GM18951 (cell line): ENCODE results near the gene PDK1.
"Not testable (repeated sequence)": the region's sequence is repeated elsewhere in the genome, so short reads cannot be mapped to it uniquely, and the experiment has no call there.

Experiments used
- POLR2A ChIP-seq: IDR thresholded peaks from 4 replicates; pipeline ENCODE4 v1.6.1; 2011; ENCODE audit warnings: mild to moderate bottlenecking; ENCODE audit not compliant: insufficient read length, insufficient read depth; ENCODE audit errors: extremely low read depth
- in situ Hi-C: fragments of 300-500 bp; cut with MboI; formaldehyde crosslinking; loops from one replicate; pipeline ENCODE4 v1.12.0; 2022; ENCODE audit warnings: low sequenced_read_pairs, mixed read lengths, inconsistent platforms; ENCODE audit not compliant: unreplicated experiment

PDK1 gene

GRCh38 chr2:172562298-172562697 is 6.4 kb downstream of the PDK1 start:
- in situ Hi-C loops: no loop called here
- TF ChIP-seq POLR2A: no peak

DNA sequence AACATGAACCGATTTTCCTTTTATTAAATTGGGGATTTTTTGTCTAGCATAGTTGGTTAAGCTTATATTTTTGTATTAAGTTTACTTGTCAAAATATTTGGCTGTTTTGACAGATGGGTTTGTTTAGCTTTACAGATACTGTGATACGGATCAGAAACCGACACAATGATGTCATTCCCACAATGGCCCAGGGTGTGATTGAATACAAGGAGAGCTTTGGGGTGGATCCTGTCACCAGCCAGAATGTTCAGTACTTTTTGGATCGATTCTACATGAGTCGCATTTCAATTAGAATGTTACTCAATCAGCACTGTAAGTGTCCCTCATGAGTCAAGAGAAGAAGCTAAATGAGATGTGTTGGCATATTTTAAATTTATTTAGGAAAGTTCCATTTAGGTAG is 8.5 kb downstream of the PDK1 start:
- no peak for TF ChIP-seq POLR2A
- in situ Hi-C loops: no loop called here

- in situ Hi-C loops: no loop called here
Measured at GRCh38 chr2:172571245-172571644, 15.4 kb downstream of the PDK1 start.

GRCh38 chr2:172572981-172573380 is 17.1 kb downstream of the PDK1 start:
- in situ Hi-C loops: no loop called here
- TF ChIP-seq POLR2A: no peak

More at GRCh38 chr2:172571245-172571644, 15.4 kb downstream of the PDK1 start:
- TF ChIP-seq POLR2A: no peak

GRCh38 chr2:172574965-172575364 is 19.1 kb downstream of the PDK1 start:
- TF ChIP-seq POLR2A: no peak
- in situ Hi-C loops: no loop called here

DNA sequence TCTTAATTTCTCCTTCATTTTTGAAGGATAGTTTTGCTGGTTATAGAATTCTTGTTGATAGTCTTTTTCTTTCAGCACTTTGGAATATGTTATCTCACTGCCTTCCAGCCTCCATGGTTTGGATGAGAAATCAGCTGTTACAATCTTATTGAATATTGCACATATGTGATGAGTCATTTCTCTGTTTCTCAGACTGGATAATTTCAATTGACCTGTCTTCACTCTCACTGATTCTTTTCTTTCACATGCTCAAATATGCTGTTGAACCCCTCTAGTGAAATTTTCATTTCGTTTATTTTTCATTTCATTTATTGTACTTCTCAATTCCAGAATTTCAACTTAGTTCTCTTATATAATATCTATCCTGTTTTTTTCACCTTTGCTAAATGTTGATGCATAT is 22.2 kb downstream of the PDK1 start:
- in situ Hi-C loops: no loop called here
- no peak for TF ChIP-seq POLR2A

GRCh38 chr2:172578860-172579512 is 23.1 kb downstream of the PDK1 start:
- no peak for TF ChIP-seq POLR2A
- in situ Hi-C loops: no loop called here

- no peak for TF ChIP-seq POLR2A
Measured at GRCh38 chr2:172580544-172580943, 24.7 kb downstream of the PDK1 start.

GRCh38 chr2:172582656-172583055 is 26.8 kb downstream of the PDK1 start:
- in situ Hi-C loops: no loop called here
- no peak for TF ChIP-seq POLR2A

More at GRCh38 chr2:172580544-172580943, 24.7 kb downstream of the PDK1 start:
- in situ Hi-C loops: no loop called here

GRCh38 chr2:172586245-172586891 is 30.5 kb downstream of the PDK1 start:
- TF ChIP-seq POLR2A: no peak
- in situ Hi-C loops: no loop called here

DNA sequence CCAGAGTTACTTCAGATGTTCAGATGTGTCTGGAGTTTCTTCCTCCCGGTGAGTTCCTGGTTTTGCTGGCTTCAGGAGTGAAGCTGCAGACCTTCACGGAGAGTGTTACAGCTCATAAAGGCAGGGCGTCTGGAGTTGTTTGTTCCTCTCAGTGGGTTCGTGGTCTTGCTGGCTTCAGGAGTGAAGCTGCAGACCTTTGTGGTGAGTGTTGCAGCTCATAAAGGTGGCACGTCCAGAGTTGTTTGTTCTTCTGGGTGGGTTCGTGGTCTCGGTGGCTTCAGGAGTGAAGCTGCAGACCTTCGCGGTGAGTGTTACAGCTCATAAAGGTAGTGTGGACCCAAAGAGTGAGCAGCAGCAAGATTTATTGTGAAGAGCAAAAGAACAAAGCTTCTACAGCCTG is 31.3 kb downstream of the PDK1 start:
- in situ Hi-C loops: not testable (repeated sequence)

DNA sequence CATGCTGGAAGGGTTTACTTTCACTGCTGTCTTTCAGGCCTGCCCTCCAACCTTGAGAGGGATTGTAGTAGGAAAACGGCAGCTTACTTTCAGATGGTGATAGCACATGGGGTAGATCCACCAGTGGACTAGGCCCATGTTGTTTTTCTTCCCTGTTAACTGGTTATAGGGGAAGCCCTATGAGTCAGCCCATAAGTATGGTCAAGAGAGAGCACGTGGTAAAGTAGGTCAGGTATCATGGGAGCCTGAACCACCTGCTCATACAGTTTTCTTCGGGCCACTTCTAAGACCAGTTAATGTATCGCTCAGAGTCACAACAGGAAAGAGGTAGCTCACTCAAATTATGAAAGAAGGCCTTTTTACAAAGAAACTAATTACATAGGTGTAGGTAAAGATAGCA is 33.0 kb downstream of the PDK1 start:
- no peak for TF ChIP-seq POLR2A
- in situ Hi-C loops: no loop called here

DNA sequence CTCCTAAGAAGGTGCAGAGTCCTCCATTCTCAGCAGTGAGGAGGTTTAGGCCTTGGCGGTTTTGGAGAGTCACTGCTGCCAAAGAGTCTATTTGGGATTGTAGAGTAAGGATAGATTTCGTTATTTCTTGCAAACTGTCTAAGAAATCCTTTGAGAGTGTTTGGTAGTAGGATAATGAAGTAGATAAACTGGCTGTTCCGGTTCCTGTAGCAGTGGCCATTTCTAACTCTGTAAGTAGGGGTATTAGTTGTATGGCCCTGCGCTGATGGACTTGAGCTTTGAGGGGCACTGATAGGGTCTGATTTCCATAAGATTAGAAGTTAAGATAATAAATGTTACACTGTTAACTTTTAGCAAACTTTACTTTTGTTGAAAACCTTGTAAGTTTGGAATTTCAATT is 35.5 kb downstream of the PDK1 start:
- in situ Hi-C loops: not testable (repeated sequence)

GRCh38 chr2:172592190-172592589 is 36.3 kb downstream of the PDK1 start:
- in situ Hi-C loops: not testable (repeated sequence)

DNA sequence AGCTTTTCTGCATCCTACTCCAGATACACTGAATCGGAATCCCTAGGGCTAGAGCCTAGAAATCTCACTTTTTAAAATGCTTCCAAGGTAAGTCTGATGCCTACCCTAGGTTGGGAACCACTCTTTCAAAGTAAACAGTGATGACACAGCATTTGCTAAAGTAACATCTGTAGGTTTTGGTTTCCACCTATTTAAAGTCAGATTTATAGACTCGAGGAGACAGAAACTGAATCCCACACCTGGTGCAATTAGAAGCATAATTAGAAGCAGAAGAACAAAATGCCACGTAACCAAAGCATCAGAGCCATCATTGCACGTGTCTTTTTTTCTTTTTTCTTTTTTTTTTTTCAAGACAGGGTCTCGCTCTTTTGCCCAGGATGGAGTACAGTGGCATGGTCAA is 40.9 kb downstream of the PDK1 start:
- no peak for TF ChIP-seq POLR2A
- in situ Hi-C loops: no loop called here
